ENCODE measurements around the gene IPO4.

DNA sequence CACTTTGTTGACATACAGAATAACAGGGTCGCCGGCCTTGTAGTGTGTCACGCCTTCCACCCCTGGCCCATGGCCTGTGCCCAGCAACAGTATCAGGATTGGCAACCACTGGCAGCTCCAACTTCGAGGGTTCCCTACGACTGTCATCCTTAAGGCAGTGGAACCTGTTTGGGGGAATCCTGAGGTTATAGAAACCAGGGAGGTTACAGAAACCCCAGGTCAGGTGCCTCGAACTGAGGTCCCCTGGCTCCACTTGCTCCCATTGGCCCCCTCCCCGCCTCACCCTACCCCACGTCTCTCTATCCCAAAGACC lies 6.2 kb upstream of the IPO4 start:
- TF ChIP-seq, protein P1, sequence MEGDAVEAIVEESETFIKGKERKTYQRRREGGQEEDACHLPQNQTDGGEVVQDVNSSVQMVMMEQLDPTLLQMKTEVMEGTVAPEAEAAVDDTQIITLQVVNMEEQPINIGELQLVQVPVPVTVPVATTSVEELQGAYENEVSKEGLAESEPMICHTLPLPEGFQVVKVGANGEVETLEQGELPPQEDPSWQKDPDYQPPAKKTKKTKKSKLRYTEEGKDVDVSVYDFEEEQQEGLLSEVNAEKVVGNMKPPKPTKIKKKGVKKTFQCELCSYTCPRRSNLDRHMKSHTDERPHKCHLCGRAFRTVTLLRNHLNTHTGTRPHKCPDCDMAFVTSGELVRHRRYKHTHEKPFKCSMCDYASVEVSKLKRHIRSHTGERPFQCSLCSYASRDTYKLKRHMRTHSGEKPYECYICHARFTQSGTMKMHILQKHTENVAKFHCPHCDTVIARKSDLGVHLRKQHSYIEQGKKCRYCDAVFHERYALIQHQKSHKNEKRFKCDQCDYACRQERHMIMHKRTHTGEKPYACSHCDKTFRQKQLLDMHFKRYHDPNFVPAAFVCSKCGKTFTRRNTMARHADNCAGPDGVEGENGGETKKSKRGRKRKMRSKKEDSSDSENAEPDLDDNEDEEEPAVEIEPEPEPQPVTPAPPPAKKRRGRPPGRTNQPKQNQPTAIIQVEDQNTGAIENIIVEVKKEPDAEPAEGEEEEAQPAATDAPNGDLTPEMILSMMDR (conservative IDR thresholded peaks at IDR 0.05), result no peak
- no peak for TF ChIP-seq ZFX (IDR thresholded peaks at IDR 0.05)

Measured in C4-2B (cell line).